Cardiac muscle cell (in vitro differentiated cells and primary cell): ENCODE results near the gene PTH1R. TPM values are rescaled to one million over a fixed set of nuclear protein-coding genes. Genes with fewer than 3 reads are reported as not detected.
A peak's percentile ranks its signal among the peaks of the same experiment; 100 is the strongest.
"Not testable (repeated sequence)": the region's sequence is repeated elsewhere in the genome, so short reads cannot be mapped to it uniquely, and the experiment has no call there.

Experiments used
- DNase-seq, 2 donors: peaks; one replicate each; pipeline versions ENCODE4 v3.0.0 to v3.0.0-alpha.2; 2010 to 2017; ENCODE audit warnings: low read depth in 1 of 2, low spot score in 1 of 2
- H3K27ac ChIP-seq: fragments of 200-600 bp; sonication (generic); 2 replicates; pipeline ENCODE4 v1.5.1; 2016
- H3K27me3 ChIP-seq: fragments of 200-600 bp; sonication (generic); 2 replicates; pipeline ENCODE4 v1.6.0; 2016; ENCODE audit warnings: control low read depth
- H3K36me3 ChIP-seq: fragments of 200-600 bp; sonication (generic); 2 replicates; pipeline ENCODE4 v1.5.1; 2016; ENCODE audit warnings: control low read depth
- H3K4me1 ChIP-seq: fragments of 200-600 bp; sonication (generic); 2 replicates; pipeline ENCODE4 v1.8.1; 2017; ENCODE audit warnings: low read depth, mild to moderate bottlenecking, mixed run types
- H3K4me3 ChIP-seq: fragments of 200-600 bp; sonication (generic); 2 replicates; pipeline ENCODE4 v1.5.1; 2016; ENCODE audit warnings: mild to moderate bottlenecking
- H3K9me3 ChIP-seq: fragments of 200-600 bp; sonication (generic); 2 replicates; pipeline ENCODE4 v1.5.1; 2017; ENCODE audit warnings: low read depth, mild to moderate bottlenecking, control low read depth
- CTCF ChIP-seq: IDR thresholded peaks from 2 replicates; pipeline ENCODE4 v1.5.1; 2012; ENCODE audit warnings: low read depth, mild to moderate bottlenecking, low read length
- polyA plus RNA-seq: library from polyadenylated mRNA; unstranded; fragments of >200 nt; fragmentation: Nextera tagmentation; extraction: Ambion mirVana; gene quantifications from 2 replicates; pipeline ENCODE4 v1.2.1, GENCODE V29; 2016
- total RNA-seq: library from RNA; depleted of rRNA; stranded (reverse); fragments of >200 nt; gene quantifications from 2 replicates; pipeline ENCODE4 v1.2.3, GENCODE V29; 2016

Gene PTH1R
- total and polyA plus RNA-seq, 2 experiments from 2014 or later: 112 to 121 TPM

GRCh38 chr3:46908294-46908985, 30.9 kb downstream of the PTH1R start:
- H3K4me1 ChIP-seq: peaks cover 1% of the 10 kb centered on the region
- no peaks in the 10 kb centered on the region for H3K36me3 ChIP-seq
- TF ChIP-seq CTCF: peak; percentile 52
- H3K27ac ChIP-seq: no peak overlapping the region
- H3K4me3 ChIP-seq: no peak overlapping the region
- no peaks in the 10 kb centered on the region for H3K27me3 ChIP-seq
- peak in 1 of 2 donors; percentile 88 for DNase-seq
- no peaks in the 10 kb centered on the region for H3K9me3 ChIP-seq

- Histone ChIP-seq H3K4me3 (no peak overlapping the region), H3K27ac (no peak overlapping the region), H3K27me3 (no peaks in the 10 kb centered on the region), H3K9me3 (no peaks in the 10 kb centered on the region), H3K36me3 (no peaks in the 10 kb centered on the region), H3K4me1 (peaks cover 7% of the 10 kb centered on the region)
- no peak for DNase-seq
- TF ChIP-seq CTCF: no peak
Measured at GRCh38 chr3:46908986-46909534, 31.5 kb downstream of the PTH1R start.

GRCh38 chr3:46909535-46910161, 32.1 kb downstream of the PTH1R start:
- Histone ChIP-seq H3K4me1 (peaks cover 12% of the 10 kb centered on the region), H3K4me3 (no peak overlapping the region), H3K27ac (no peak overlapping the region), H3K27me3 (no peaks in the 10 kb centered on the region), H3K36me3 (no peaks in the 10 kb centered on the region), H3K9me3 (no peaks in the 10 kb centered on the region)
- DNase-seq: peak; percentile 88 to 90
- TF ChIP-seq CTCF: peak; percentile 90

- no peak overlapping the region for H3K4me3 ChIP-seq
- no peak for DNase-seq
Measured at GRCh38 chr3:46910166-46910760, 32.7 kb downstream of the PTH1R start.

GRCh38 chr3:46910914-46911313, 33.4 kb downstream of the PTH1R start:
- H3K9me3 ChIP-seq, H3K27me3 ChIP-seq, H3K27ac ChIP-seq, H3K36me3 ChIP-seq, H3K4me3 ChIP-seq, DNase-seq: not testable (repeated sequence)
- peaks cover 20% of the 10 kb centered on the region for H3K4me1 ChIP-seq

More at GRCh38 chr3:46910166-46910760, 32.7 kb downstream of the PTH1R start:
- no peak for TF ChIP-seq CTCF
- H3K27me3 ChIP-seq: no peaks in the 10 kb centered on the region
- H3K4me1 ChIP-seq: peaks cover 18% of the 10 kb centered on the region
- H3K27ac ChIP-seq: no peak overlapping the region
- H3K9me3 ChIP-seq: no peaks in the 10 kb centered on the region
- no peaks in the 10 kb centered on the region for H3K36me3 ChIP-seq

- H3K36me3 ChIP-seq: peaks cover 5% of the 10 kb centered on the region
- H3K9me3 ChIP-seq: no peaks in the 10 kb centered on the region
- H3K27me3 ChIP-seq: no peaks in the 10 kb centered on the region
- no peak for DNase-seq
- no peak overlapping the region for H3K27ac ChIP-seq
- H3K4me3 ChIP-seq: no peak overlapping the region
- TF ChIP-seq CTCF: no peak
- H3K4me1 ChIP-seq: peaks cover 20% of the 10 kb centered on the region
Measured at GRCh38 chr3:46912986-46913385, 35.5 kb downstream of the PTH1R start.
